ENCODE results near the gene CDKN2AIPNL.

Gene CDKN2AIPNL

DNA sequence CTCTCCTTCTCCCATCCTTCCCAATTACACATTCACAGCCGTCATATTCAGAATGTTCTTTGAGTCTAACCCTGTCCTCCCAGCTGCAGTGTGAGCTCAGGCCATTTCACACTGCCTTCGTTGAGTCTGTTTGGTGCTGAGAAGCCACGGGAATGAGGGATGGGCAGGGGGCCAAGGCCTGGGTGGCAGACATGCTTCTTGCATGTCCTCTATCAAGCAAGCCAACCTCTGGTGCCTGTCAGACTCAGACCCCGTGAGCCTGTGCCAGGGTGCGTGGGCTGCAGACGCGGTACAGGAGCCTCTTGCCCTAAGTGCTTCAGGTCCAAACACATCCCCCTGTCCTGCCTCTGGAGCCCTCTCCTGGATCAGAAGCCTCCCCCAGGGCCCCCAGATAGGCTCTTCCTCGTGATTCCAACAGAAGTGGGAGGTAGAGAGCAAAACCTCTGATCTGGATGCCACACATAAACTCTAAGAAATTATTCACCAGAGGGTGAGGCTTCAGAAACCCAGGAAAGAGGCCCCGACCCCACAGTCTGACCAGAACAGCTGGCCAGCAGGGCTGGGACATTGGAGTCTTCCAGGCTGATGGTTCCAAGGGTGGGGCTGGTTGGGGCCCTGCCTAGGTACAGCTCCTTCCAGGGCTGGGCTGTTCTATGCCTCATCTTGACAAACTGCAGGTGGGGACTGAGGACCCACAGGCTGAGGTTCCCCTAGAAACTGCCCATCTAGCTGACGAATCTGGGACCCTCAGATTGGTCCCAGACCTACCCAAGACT is 46.7 kb upstream of the CDKN2AIPNL start:
- Histone ChIP-seq H3K36me3 (ENCODE audit: control insufficient read depth in 1 of 2, insufficient read depth in 2 of 2, low read length in 2 of 2) (no peaks in the 10 kb centered on the region), H2AK5ac (ENCODE audit: low read length) (no peak overlapping the region), H2BK12ac (ENCODE audit: low read length) (no peak overlapping the region), H3K4me3 (ENCODE audit: low read depth, low read length) (no peak overlapping the region), H3K4me2 (ENCODE audit: low read length) (no peak overlapping the region), H3K9ac (ENCODE audit: low read length) (no peak overlapping the region), H3K9me3 (ENCODE audit: insufficient read depth, low read depth, low read length) (peaks cover 4% of the 10 kb centered on the region), H3K27me3 (ENCODE audit: insufficient read depth, low read length) (no peaks in the 10 kb centered on the region), H3K79me1 (ENCODE audit: low read length) (no peaks in the 10 kb centered on the region), H2BK5ac (ENCODE audit: low read depth, low read length, poor library complexity) (no peak overlapping the region), H4K12ac (ENCODE audit: low read depth, low read length) (no peak overlapping the region), H3K14ac (ENCODE audit: low read length) (no peak overlapping the region), H3K27ac (ENCODE audit: low read depth, low read length) (no peak overlapping the region), H2BK120ac (ENCODE audit: insufficient read depth, low read length, poor library complexity) (no peak overlapping the region), H3K4ac (ENCODE audit: low read depth, low read length) (no peak overlapping the region), H4K8ac (ENCODE audit: low read depth, low read length) (no peak overlapping the region), H4K91ac (ENCODE audit: low read depth, low read length) (no peak overlapping the region), H2AFZ (ENCODE audit: insufficient read depth, low read length, poor library complexity) (no peak overlapping the region), H3K79me2 (ENCODE audit: control insufficient read depth, insufficient read depth, low read length, poor library complexity) (no peaks in the 10 kb centered on the region), H3K18ac (ENCODE audit: low read length) (no peak overlapping the region), H3K4me1 (ENCODE audit: control insufficient read depth in 1 of 2, insufficient read depth in 2 of 2, low read length in 2 of 2) (no peaks in the 10 kb centered on the region), H3K23ac (ENCODE audit: low read length) (no peak overlapping the region)
- no CpG with 5 or more reads among the region's 10 CpGs for WGBS (ENCODE audit: extremely low coverage, insufficient coverage, insufficient read length)
- no peak for DNase-seq

DNA sequence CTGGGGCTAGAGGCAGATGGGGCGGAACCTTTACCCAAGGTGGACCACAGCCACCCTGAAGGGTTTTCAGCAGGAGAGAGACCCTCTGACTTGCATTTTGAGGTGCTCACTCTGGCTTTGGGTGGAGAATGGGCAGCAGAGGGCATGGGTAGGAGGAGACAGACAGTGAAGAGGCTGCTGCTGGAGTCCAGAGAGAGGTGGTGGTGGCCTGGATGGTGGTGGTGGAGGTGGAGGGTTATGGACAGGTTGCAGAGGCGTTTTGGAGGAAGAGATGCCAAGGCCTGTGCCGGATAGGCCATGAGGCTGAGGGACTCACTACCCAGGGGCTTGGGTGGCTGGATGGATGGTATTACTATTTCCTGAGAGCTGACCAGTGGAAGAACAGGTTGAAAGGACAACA is 46.1 kb upstream of the CDKN2AIPNL start:
- no peak overlapping the region for H2AFZ ChIP-seq (ENCODE audit: insufficient read depth, low read length, poor library complexity)
- H2BK5ac ChIP-seq (ENCODE audit: low read depth, low read length, poor library complexity), result no peak overlapping the region
- H3K36me3 ChIP-seq (ENCODE audit: control insufficient read depth in 1 of 2, insufficient read depth in 2 of 2, low read length in 2 of 2), result no peaks in the 10 kb centered on the region
- no peak overlapping the region for H3K4ac ChIP-seq (ENCODE audit: low read depth, low read length)
- no peaks in the 10 kb centered on the region for H3K4me1 ChIP-seq (ENCODE audit: control insufficient read depth in 1 of 2, insufficient read depth in 2 of 2, low read length in 2 of 2)
- H3K4me2 ChIP-seq (ENCODE audit: low read length), result no peak overlapping the region
- H2AK5ac ChIP-seq (ENCODE audit: low read length), result no peak overlapping the region
- peaks cover 4% of the 10 kb centered on the region for H3K9me3 ChIP-seq (ENCODE audit: insufficient read depth, low read depth, low read length)
- H4K91ac ChIP-seq (ENCODE audit: low read depth, low read length), result no peak overlapping the region
- H3K23ac ChIP-seq (ENCODE audit: low read length), result no peak overlapping the region
- no peak overlapping the region for H2BK12ac ChIP-seq (ENCODE audit: low read length)
- H3K4me3 ChIP-seq (ENCODE audit: low read depth, low read length), result no peak overlapping the region
- H2BK120ac ChIP-seq (ENCODE audit: insufficient read depth, low read length, poor library complexity), result no peak overlapping the region
- DNase-seq, result no peak
- no peak overlapping the region for H4K12ac ChIP-seq (ENCODE audit: low read depth, low read length)
- no peak overlapping the region for H3K14ac ChIP-seq (ENCODE audit: low read length)
- H3K18ac ChIP-seq (ENCODE audit: low read length), result no peak overlapping the region
- H3K79me2 ChIP-seq (ENCODE audit: control insufficient read depth, insufficient read depth, low read length, poor library complexity), result no peaks in the 10 kb centered on the region
- WGBS (ENCODE audit: extremely low coverage, insufficient coverage, insufficient read length), result no CpG with 5 or more reads among the region's 3 CpGs
- no peak overlapping the region for H3K9ac ChIP-seq (ENCODE audit: low read length)
- no peak overlapping the region for H3K27ac ChIP-seq (ENCODE audit: low read depth, low read length)
- no peaks in the 10 kb centered on the region for H3K79me1 ChIP-seq (ENCODE audit: low read length)
- no peaks in the 10 kb centered on the region for H3K27me3 ChIP-seq (ENCODE audit: insufficient read depth, low read length)
- no peak overlapping the region for H4K8ac ChIP-seq (ENCODE audit: low read depth, low read length)

DNA sequence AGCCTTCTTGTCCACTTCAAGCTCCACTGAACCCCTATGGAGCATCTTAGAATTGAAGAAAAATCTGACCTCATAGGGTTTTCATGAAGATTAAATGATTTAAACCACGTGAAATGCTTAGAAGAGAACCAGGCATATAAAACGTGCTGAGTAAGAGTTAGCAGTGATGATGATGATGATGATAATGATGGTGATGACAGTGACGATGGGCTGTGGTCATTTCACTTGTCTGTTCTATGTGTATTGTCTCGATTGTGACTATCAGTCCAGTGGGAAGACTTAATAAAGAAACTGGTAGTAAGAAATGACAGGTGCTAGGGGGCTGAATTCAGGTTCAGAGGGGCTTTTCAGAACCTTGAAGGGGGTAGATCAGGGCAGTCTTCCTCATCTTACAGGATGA is 45.1 kb upstream of the CDKN2AIPNL start:
- no peak overlapping the region for H4K91ac ChIP-seq (ENCODE audit: low read depth, low read length)

DNA sequence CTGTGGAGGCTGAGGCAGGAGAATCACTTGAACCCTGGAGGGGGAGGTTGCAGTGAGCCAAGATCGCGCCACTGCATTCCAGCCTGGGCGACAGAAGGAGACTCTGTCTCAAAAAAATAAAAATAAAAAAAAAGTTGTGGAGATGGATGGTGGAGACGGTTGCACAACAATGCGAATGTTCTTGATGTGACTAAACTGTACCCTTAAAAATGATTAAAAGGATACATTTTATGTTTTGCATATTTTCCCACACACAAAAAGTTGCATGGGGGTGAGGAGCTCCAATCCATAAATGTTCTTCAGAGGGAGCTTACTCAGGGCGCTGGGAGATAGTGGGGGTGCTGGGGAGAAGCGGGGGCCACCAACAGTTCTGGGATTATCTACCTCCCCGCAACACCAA is 43.8 kb upstream of the CDKN2AIPNL start:
- DNase-seq, result no peak
- peaks cover 0 to 5% of the 10 kb centered on the region in 2 experiments for H3K4me1 ChIP-seq (ENCODE audit: control insufficient read depth in 1 of 2, insufficient read depth in 2 of 2, low read length in 2 of 2)
- H2BK12ac ChIP-seq (ENCODE audit: low read length), result no peak overlapping the region
- peaks cover 4% of the 10 kb centered on the region for H3K9me3 ChIP-seq (ENCODE audit: insufficient read depth, low read depth, low read length)
- no peak overlapping the region for H3K14ac ChIP-seq (ENCODE audit: low read length)
- H3K9ac ChIP-seq (ENCODE audit: low read length), result no peak overlapping the region
- no peak overlapping the region for H2BK120ac ChIP-seq (ENCODE audit: insufficient read depth, low read length, poor library complexity)
- no peak overlapping the region for H2BK5ac ChIP-seq (ENCODE audit: low read depth, low read length, poor library complexity)
- no peak overlapping the region for H3K4ac ChIP-seq (ENCODE audit: low read depth, low read length)
- no CpG with 5 or more reads among the region's 8 CpGs for WGBS (ENCODE audit: extremely low coverage, insufficient coverage, insufficient read length)
- H3K23ac ChIP-seq (ENCODE audit: low read length), result no peak overlapping the region
- no peaks in the 10 kb centered on the region for H3K27me3 ChIP-seq (ENCODE audit: insufficient read depth, low read length)
- no peak overlapping the region for H4K91ac ChIP-seq (ENCODE audit: low read depth, low read length)
- H4K8ac ChIP-seq (ENCODE audit: low read depth, low read length), result no peak overlapping the region
- no peak overlapping the region for H3K4me2 ChIP-seq (ENCODE audit: low read length)
- no peak overlapping the region for H2AK5ac ChIP-seq (ENCODE audit: low read length)
- H3K36me3 ChIP-seq (ENCODE audit: control insufficient read depth in 1 of 2, insufficient read depth in 2 of 2, low read length in 2 of 2), result no peaks in the 10 kb centered on the region
- no peak overlapping the region for H3K27ac ChIP-seq (ENCODE audit: low read depth, low read length)
- H3K18ac ChIP-seq (ENCODE audit: low read length), result no peak overlapping the region
- no peak overlapping the region for H2AFZ ChIP-seq (ENCODE audit: insufficient read depth, low read length, poor library complexity)
- no peaks in the 10 kb centered on the region for H3K79me1 ChIP-seq (ENCODE audit: low read length)
- no peak overlapping the region for H3K4me3 ChIP-seq (ENCODE audit: low read depth, low read length)
- no peaks in the 10 kb centered on the region for H3K79me2 ChIP-seq (ENCODE audit: control insufficient read depth, insufficient read depth, low read length, poor library complexity)
- H4K12ac ChIP-seq (ENCODE audit: low read depth, low read length), result no peak overlapping the region

More for the DNA sequence above, 45.1 kb upstream of the CDKN2AIPNL start:
- H3K4ac ChIP-seq (ENCODE audit: low read depth, low read length), result no peak overlapping the region
- no peak overlapping the region for H3K27ac ChIP-seq (ENCODE audit: low read depth, low read length)
- no peaks in the 10 kb centered on the region for H3K79me1 ChIP-seq (ENCODE audit: low read length)
- H3K4me3 ChIP-seq (ENCODE audit: low read depth, low read length), result no peak overlapping the region
- H3K36me3 ChIP-seq (ENCODE audit: control insufficient read depth in 1 of 2, insufficient read depth in 2 of 2, low read length in 2 of 2), result no peaks in the 10 kb centered on the region
- H3K23ac ChIP-seq (ENCODE audit: low read length), result no peak overlapping the region
- no peak overlapping the region for H2BK120ac ChIP-seq (ENCODE audit: insufficient read depth, low read length, poor library complexity)
- peaks cover 4% of the 10 kb centered on the region for H3K9me3 ChIP-seq (ENCODE audit: insufficient read depth, low read depth, low read length)
- H4K8ac ChIP-seq (ENCODE audit: low read depth, low read length), result no peak overlapping the region
- WGBS (ENCODE audit: extremely low coverage, insufficient coverage, insufficient read length), result no CpG with 5 or more reads among the region's 4 CpGs
- H3K9ac ChIP-seq (ENCODE audit: low read length), result no peak overlapping the region
- no peak overlapping the region for H3K14ac ChIP-seq (ENCODE audit: low read length)
- no peak overlapping the region for H3K4me2 ChIP-seq (ENCODE audit: low read length)
- DNase-seq, result no peak
- no peak overlapping the region for H2BK12ac ChIP-seq (ENCODE audit: low read length)
- no peak overlapping the region for H2BK5ac ChIP-seq (ENCODE audit: low read depth, low read length, poor library complexity)
- no peaks in the 10 kb centered on the region for H3K27me3 ChIP-seq (ENCODE audit: insufficient read depth, low read length)
- no peak overlapping the region for H2AK5ac ChIP-seq (ENCODE audit: low read length)
- no peak overlapping the region for H4K12ac ChIP-seq (ENCODE audit: low read depth, low read length)
- peaks cover 0 to 3% of the 10 kb centered on the region in 2 experiments for H3K4me1 ChIP-seq (ENCODE audit: control insufficient read depth in 1 of 2, insufficient read depth in 2 of 2, low read length in 2 of 2)
- no peak overlapping the region for H2AFZ ChIP-seq (ENCODE audit: insufficient read depth, low read length, poor library complexity)
- H3K18ac ChIP-seq (ENCODE audit: low read length), result no peak overlapping the region
- H3K79me2 ChIP-seq (ENCODE audit: control insufficient read depth, insufficient read depth, low read length, poor library complexity), result no peaks in the 10 kb centered on the region

All from trophoblast cell (in vitro differentiated cells and primary cell).